ENCODE measurements around the gene KIN.
A peak's percentile ranks its signal among the peaks of the same experiment; 100 is the strongest.
"Not testable (repeated sequence)": the region's sequence is repeated elsewhere in the genome, so short reads cannot be mapped to it uniquely, and the experiment has no call there.

Gene KIN

GRCh38 chr10:7794251-7795026, 6.6 kb upstream of the KIN start:
- no peak for DNase-seq (ENCODE audit: low read depth, low spot score)

- DNase-seq (ENCODE audit: low read depth, low spot score), result no peak
These were observed 4.7 kb upstream of the KIN start for GRCh38 chr10:7792541-7792940.

GRCh38 chr10:7789390-7789789, 1.6 kb upstream of the KIN start:
- DNase-seq (ENCODE audit: low read depth, low spot score), result peak; percentile 31

- DNase-seq (ENCODE audit: low read depth, low spot score), result peak; percentile 63
These were observed 970 bp upstream of the KIN start for GRCh38 chr10:7788639-7789286.

GRCh38 chr10:7787150-7787856, 490 bp downstream of the KIN start:
- DNase-seq (ENCODE audit: low read depth, low spot score), result peak; percentile 27

- DNase-seq (ENCODE audit: low read depth, low spot score), result no peak
These were observed 1.4 kb downstream of the KIN start for GRCh38 chr10:7786430-7786829.

- DNase-seq (ENCODE audit: low read depth, low spot score), result not testable (repeated sequence)
These were observed 5.6 kb downstream of the KIN start for GRCh38 chr10:7782194-7782593.

GRCh38 chr10:7776777-7777176, 11.0 kb downstream of the KIN start:
- DNase-seq (ENCODE audit: low read depth, low spot score), result no peak

- no peak for DNase-seq (ENCODE audit: low read depth, low spot score)
These were observed 13.7 kb downstream of the KIN start for GRCh38 chr10:7773845-7774801.

- DNase-seq (ENCODE audit: low read depth, low spot score), result no peak
These were observed 19.4 kb downstream of the KIN start for GRCh38 chr10:7768417-7768816.

- DNase-seq (ENCODE audit: low read depth, low spot score), result peak; percentile 44
These were observed 20.6 kb downstream of the KIN start for GRCh38 chr10:7767209-7767608.

- no peak for DNase-seq (ENCODE audit: low read depth, low spot score)
These were observed 21.6 kb downstream of the KIN start for GRCh38 chr10:7766241-7766640.

GRCh38 chr10:7763929-7764328, 23.9 kb downstream of the KIN start:
- DNase-seq (ENCODE audit: low read depth, low spot score), result no peak

GRCh38 chr10:7756360-7756992, 31.3 kb downstream of the KIN start:
- peak; percentile 21 for DNase-seq (ENCODE audit: low read depth, low spot score)

- no peak for DNase-seq (ENCODE audit: low read depth, low spot score)
These were observed 32.7 kb downstream of the KIN start for GRCh38 chr10:7755103-7755502.

GRCh38 chr10:7752251-7752650, 35.5 kb downstream of the KIN start:
- DNase-seq (ENCODE audit: low read depth, low spot score), result no peak

GRCh38 chr10:7750222-7750621, 37.6 kb downstream of the KIN start:
- DNase-seq (ENCODE audit: low read depth, low spot score), result no peak

- DNase-seq (ENCODE audit: low read depth, low spot score), result not testable (repeated sequence)
These were observed 39.2 kb downstream of the KIN start for GRCh38 chr10:7748637-7749036.

- no peak for DNase-seq (ENCODE audit: low read depth, low spot score)
These were observed 43.5 kb downstream of the KIN start for GRCh38 chr10:7744307-7744706.

GRCh38 chr10:7738536-7739407, 49.0 kb downstream of the KIN start:
- no peak for DNase-seq (ENCODE audit: low read depth, low spot score)
